ENCODE data around the gene CLINT1. TPM values are rescaled to one million over a fixed set of nuclear protein-coding genes. Genes with fewer than 3 reads are reported as not detected.

CLINT1 gene
- total RNA-seq, 1 donor from 2014 or later: 105 TPM

- no peak for DNase-seq
- Mint-ChIP-seq H3K4me3 (no peak overlapping the region), H3K36me3 (ENCODE audit: low read depth) (no peaks in the 10 kb centered on the region), H3K9me3 (peaks cover 2% of the 10 kb centered on the region), H3K27ac (peak overlapping the region; percentile 32), H3K27me3 (no peaks in the 10 kb centered on the region), H3K4me1 (peaks cover 11% of the 10 kb centered on the region)
- no peak for TF ChIP-seq CTCF (IDR thresholded peaks at IDR 0.05)
- ChIA-PET CTCF (no interaction called here), POLR2A (no interaction called here)
- no peak for ATAC-seq (ENCODE audit: low read depth)
- intact Hi-C loops (cut with micrococcal nuclease): no loop called here
Observed at GRCh38 chr5:157867751-157868387, 8.9 kb upstream of the CLINT1 start.

DNA sequence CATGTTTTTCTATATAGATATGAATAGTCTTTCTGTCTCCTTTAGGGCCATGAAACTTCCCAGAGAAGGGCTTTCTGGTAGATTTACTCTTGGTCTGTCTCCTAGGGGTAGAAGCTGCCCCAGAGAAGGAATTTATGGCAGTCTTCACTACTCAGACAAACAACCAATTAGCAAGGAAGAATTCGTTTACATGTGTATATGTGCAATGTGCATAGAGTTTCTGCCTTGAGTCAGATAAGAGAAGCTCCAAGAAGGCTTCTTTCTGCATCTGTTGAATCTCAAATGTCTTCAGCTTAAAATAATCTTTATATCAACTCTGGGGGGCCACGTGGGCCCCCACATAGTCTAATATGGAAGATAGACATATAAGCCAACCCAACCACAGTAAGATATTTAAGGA, 7.6 kb upstream of the CLINT1 start:
- no peak for DNase-seq
- TF ChIP-seq CTCF (IDR thresholded peaks at IDR 0.05): no peak
- Mint-ChIP-seq H3K9me3 (peaks cover 2% of the 10 kb centered on the region), H3K27ac (no peak overlapping the region), H3K4me1 (peaks cover 21% of the 10 kb centered on the region), H3K4me3 (no peak overlapping the region), H3K27me3 (no peaks in the 10 kb centered on the region), H3K36me3 (ENCODE audit: low read depth) (no peaks in the 10 kb centered on the region)
- ATAC-seq (ENCODE audit: low read depth): no peak
- CTCF ChIA-PET: no interaction called here
- intact Hi-C loops (cut with micrococcal nuclease): no loop called here
- POLR2A ChIA-PET: no interaction called here

- H3K27ac Mint-ChIP-seq: no peak overlapping the region
- CTCF ChIA-PET: no interaction called here
- H3K4me1 Mint-ChIP-seq: peaks cover 22% of the 10 kb centered on the region
- intact Hi-C loops (cut with micrococcal nuclease): no loop called here
- no peaks in the 10 kb centered on the region for H3K27me3 Mint-ChIP-seq
- no peak for ATAC-seq (ENCODE audit: low read depth)
- no peaks in the 10 kb centered on the region for H3K36me3 Mint-ChIP-seq (ENCODE audit: low read depth)
- POLR2A ChIA-PET: no interaction called here
- H3K4me3 Mint-ChIP-seq: no peak overlapping the region
- no peak for TF ChIP-seq CTCF (IDR thresholded peaks at IDR 0.05)
- peaks cover 2% of the 10 kb centered on the region for H3K9me3 Mint-ChIP-seq
- DNase-seq: no peak
Observed at GRCh38 chr5:157865781-157866180, 6.8 kb upstream of the CLINT1 start.

DNA sequence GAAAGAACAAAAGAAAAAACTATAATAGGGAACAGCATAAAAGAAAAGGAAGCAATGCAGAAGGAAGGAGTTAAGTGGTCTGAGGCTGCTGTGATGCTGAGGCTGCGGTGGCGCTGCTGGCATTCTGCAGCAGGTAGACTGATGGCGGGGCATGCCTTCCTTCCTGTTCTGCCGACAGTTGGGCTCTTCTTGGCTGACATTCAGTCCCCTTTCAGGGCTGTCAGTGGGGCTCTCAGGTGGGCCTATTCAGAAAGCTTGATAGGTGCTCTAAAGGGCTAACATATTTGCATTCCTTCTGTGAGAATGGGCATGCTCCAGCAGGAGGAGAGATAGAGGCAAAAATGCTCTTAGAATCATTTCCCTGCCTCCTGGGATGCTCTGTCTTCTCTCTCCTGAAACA, 5.1 kb upstream of the CLINT1 start:
- DNase-seq: no peak

More for the DNA sequence above, 5.1 kb upstream of the CLINT1 start:
- ChIA-PET CTCF (no interaction called here), POLR2A (interaction anchor here (0.7 kb wide), 1 partner anchor 293 kb away, joined by 3 read pairs; no protein-coding TSS in a partner anchor)
- TF ChIP-seq CTCF (IDR thresholded peaks at IDR 0.05): no peak
- Mint-ChIP-seq H3K27ac (no peak overlapping the region), H3K4me3 (no peak overlapping the region), H3K9me3 (no peaks in the 10 kb centered on the region), H3K4me1 (peaks cover 33% of the 10 kb centered on the region), H3K27me3 (no peaks in the 10 kb centered on the region), H3K36me3 (ENCODE audit: low read depth) (no peaks in the 10 kb centered on the region)
- intact Hi-C loops (cut with micrococcal nuclease): no loop called here
- no peak for ATAC-seq (ENCODE audit: low read depth)
